ENCODE results near the gene TCF4.

Gene TCF4

DNA sequence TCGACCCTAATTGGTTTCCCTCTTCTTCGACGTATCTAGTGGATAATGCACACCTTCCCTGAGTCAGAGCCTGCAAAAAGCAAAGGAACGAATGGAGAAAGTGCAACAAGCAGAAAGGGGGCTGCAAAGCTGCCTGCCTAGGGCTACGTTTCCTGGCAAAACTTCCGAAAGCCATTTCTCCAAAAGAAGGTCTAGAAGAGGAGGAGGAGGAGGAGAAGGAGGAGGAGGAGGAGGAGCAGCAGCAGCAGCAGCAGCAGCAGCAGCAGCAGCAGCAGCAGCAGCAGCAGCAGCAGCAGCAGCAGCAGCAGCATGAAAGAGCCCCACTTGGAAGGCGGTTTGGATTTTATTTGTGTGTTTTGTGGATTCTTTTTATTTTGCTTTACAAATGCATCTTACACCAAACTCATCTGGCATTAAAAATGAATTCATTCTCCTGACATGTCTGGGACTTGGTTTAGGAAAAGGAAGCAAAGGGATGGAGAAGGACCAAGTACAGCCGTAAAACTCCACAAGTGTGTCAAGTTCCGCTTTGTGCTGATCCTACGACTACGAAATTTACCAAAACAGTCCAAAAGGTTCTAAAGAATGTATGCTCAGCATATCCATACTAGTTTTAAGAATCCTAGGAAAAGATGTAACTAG, 2.0 kb downstream of the TCF4 start:
- no peak for DNase-seq (ENCODE audit: low read depth in 2 of 2)

DNA sequence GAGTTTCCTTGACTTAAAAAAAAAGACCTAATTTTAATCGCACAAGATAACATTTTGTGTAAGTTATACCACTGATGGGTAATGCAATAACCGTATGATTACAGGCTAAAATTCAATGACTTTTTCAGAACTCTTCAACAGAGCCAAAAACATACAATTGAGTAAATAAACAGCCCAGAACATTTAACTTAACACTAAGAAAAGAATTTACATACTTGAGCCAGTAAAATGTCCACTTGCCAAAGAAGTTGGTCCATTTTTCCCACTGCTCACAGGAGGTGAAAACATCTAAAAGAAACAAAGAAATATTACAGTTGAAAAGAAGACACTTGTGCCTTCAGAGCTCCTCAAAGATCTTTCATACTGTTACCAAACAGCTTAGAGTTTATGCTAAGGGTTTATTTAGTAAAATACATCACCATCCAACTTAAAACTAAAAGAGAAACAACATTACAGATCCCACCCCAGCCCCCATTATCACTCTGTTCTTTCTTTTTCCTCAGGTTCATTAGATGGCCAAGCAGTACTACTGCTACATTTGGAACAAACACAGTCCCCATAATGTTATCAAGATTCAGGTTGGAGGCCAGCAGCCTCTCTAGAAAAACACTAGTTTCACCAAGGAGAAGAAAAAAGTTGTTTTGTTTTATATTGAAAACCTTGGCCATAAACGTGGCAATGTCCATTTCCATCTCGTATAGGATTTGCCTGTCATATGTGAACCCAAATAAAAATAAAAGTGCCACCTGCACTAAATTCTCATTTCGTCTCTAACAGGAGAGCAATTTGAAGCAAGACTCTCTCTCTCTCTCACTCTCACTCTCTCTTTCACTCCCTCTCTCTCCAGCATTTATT, 2.7 kb downstream of the TCF4 start:
- no peak for DNase-seq (ENCODE audit: low read depth in 2 of 2)

- DNase-seq (ENCODE audit: low read depth in 2 of 2) = no peak
Observed at GRCh38 chr18:55584201-55584600, 3.8 kb downstream of the TCF4 start.

DNA sequence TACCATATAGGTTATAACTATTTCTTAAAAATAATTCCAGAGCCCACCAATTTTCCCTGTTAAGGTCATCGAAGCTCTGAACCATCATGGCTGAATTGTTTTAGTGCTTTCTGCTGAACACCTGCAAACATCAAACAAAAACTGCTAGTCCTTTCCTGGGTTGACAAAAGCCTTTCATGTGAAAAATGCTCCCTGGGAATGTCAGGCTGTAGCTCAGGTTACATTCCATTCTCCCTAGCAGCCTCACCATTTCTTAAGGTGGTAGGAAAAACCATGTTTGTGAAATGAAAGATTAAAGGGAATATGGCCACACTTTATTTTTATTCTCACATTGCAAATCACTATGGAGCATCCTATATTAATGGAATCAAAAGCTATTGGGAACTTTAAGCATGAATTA, 5.7 kb downstream of the TCF4 start:
- no peak for DNase-seq (ENCODE audit: low read depth in 2 of 2)

- no peak for DNase-seq (ENCODE audit: low read depth in 2 of 2)
Observed at GRCh38 chr18:55579501-55580270, 8.3 kb downstream of the TCF4 start.

DNA sequence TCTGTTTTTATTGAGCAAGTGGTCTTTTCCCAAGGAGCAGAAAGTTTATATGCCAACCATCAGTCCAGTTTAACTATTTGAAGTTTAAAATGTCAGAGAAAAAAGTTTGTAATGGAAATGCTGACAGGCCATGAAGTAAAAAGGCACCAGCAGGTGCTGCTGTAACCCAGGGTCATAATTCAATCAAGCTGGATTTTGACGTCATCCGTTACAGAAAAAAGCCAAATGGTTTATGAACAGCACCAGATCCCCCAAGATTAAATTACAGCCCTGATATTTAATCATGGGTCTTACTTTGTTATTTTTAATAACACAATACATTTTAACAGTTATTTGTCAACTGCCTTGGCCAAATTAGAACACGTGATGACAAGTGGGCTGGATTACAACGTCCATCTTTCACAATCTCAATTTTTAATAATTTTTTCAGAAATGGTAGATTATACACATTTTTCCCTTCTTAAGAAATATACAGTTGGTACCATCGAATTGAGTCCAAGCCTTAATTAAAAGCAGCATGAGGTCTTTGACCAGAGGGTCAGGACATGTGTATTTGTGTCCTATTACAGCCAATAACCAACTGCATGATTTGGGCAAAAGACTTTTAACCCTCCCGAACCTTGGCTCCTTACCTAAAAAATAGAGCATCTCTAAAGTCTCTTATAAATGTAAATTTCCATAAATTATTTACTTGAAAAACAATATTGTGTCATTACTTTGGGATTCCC, 10.0 kb downstream of the TCF4 start:
- DNase-seq (ENCODE audit: low read depth in 2 of 2) = no peak

- no peak for DNase-seq (ENCODE audit: low read depth in 2 of 2)
Observed at GRCh38 chr18:55576001-55576400, 12.0 kb downstream of the TCF4 start.

GRCh38 chr18:55575066-55575465, 12.9 kb downstream of the TCF4 start:
- DNase-seq (ENCODE audit: low read depth in 2 of 2) = no peak

DNA sequence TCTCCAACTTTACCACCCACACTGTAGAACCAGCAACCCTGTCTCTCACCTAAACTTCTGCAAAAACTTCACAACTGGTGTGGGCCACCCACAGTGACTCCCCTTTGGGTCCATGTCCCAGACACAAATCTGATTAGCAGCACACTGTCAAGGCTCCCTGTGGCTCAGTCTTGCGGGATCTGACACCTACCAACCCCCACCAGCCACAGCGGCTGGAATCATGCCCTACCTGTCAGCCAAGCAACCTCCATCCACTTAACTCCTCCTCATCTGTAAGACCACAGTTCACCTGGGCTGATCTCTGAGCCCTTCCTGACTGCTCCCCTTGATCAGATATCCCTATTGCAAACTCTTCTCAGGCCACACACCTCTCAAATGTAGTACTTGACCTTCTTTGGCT, 14.6 kb downstream of the TCF4 start:
- no peak for DNase-seq (ENCODE audit: low read depth in 2 of 2)

DNA sequence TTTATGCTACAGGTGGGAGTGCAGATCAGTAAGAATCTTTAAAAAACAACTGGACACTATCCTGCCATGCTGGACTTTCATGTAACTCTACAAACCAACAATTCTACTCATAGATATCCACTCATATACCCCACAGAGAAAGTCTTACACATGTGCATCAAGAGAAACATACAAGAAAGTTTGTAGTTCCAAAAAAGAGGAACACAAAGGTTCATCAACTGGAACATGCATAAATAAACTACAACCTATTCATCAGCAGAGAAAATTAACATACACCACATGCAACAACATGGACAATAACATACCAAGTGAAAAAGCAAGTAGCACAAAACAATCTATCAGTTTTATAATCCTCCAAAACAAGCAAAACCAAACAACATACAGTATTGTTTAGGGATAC, 17.0 kb downstream of the TCF4 start:
- DNase-seq (ENCODE audit: low read depth in 2 of 2) = no peak

GRCh38 chr18:55566456-55566935, 21.5 kb downstream of the TCF4 start:
- DNase-seq (ENCODE audit: low read depth in 2 of 2) = no peak

DNA sequence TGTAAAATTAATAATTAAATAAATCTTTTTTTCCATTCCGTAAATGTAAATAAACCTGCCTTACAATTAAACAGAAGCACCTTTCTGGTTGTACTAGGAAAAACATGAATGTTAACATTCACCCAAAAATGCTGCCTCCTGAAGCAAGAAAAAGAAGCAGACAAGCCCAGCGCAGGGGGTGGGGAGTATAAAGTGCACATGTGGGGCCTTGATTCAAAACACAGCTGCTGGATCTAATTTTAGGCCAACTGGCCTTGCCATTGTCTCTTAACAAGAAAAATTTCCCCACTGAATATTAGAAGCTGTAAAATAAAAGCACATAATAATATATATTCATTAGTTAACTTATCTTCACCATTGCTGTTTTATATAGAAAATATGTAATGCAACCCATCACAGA, 28.3 kb downstream of the TCF4 start:
- DNase-seq (ENCODE audit: low read depth in 2 of 2) = no peak

- no peak for DNase-seq (ENCODE audit: low read depth in 2 of 2)
Observed at GRCh38 chr18:55557211-55557610, 30.8 kb downstream of the TCF4 start.

DNA sequence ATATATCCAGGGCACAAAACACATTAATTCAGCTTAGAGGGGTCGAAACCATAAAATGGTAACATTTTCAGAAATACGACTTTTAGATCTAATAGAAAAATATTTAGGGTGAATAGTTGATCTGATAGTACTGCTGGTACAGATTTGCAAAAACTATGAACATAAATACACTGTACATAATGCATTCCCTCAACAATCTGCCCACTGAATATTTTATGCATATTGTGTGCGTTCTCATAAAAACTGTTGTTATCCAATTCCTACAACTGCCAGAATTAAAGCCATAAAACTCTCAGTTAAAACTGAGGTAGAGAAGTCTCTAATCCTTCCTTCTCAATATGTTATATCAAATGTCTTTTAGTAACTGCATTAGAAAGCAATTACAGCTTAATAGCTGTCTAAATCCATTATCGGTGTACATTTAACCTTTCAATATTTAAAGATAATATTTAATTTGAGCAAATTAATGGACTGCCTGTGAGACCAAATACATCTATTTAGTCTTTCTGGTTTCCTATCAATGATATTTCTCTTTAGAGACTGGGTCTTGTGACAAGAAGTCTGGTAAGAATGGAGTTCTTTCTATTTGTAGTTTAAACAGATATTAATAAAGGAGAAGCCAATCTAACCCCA, 32.5 kb downstream of the TCF4 start:
- DNase-seq (ENCODE audit: low read depth in 2 of 2) = no peak

GRCh38 chr18:55552526-55553189, 35.3 kb downstream of the TCF4 start:
- DNase-seq (ENCODE audit: low read depth in 2 of 2) = no peak

- no peak for DNase-seq (ENCODE audit: low read depth in 2 of 2)
Observed at GRCh38 chr18:55551227-55551626, 36.8 kb downstream of the TCF4 start.

DNA sequence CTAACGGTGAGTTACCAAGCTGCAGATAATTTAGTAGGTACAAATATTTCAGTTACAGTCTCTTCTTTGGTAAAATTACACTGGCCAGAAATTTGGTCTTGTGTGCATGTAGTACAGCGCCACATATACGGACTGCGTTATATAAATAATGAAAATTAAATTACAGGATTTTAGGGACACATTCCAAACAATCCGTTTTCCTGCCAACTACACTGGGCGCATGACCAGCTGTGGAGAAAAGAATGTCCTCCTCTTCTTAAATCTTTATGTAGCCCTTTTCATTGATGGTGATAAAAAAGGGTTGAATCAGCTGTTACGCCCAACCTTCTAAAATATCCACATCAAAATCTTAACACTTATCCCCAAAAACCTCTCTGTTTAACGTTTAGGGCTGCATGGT, 37.5 kb downstream of the TCF4 start:
- DNase-seq (ENCODE audit: low read depth in 2 of 2) = no peak

GRCh38 chr18:55549474-55550104, 38.4 kb downstream of the TCF4 start:
- no peak for DNase-seq (ENCODE audit: low read depth in 2 of 2)

DNA sequence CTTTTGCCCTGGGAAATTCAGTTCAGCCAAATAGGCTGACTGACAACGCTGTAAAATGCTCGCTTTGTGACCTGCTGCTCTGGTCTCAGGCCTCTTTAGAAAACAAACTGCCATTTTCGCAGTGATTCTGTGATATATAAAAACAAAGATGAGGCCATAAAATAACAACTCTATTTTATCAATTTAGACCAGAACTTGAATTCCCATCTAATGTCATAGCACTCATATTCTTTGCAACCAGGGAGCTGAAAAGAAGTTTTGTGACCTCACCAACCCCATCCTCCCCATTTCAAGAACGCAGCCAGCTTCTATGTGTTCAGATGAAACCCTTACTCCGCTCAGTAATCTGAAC, 40.3 kb downstream of the TCF4 start:
- no peak for DNase-seq (ENCODE audit: low read depth in 2 of 2)

Measured in stimulated activated CD4-positive, alpha-beta T cell treated with anti-CD3 and anti-CD28 coated beads, Interleukin-4, amount 100 ng/mL, for 48 hours (primary cell).